Mesothelial cell of epicardium (in vitro differentiated cells): ENCODE data around the gene HOXB1. TPM values are rescaled to one million over a fixed set of nuclear protein-coding genes. Genes with fewer than 3 reads are reported as not detected.

Source experiments
- DNase-seq, 2 experiments: peaks; one replicate each; pipeline ENCODE4 v3.0.0; 2021; ENCODE audit warnings: low spot score in 2 of 2; ENCODE audit not compliant: unreplicated experiment in 2 of 2
- H3K27ac Mint-ChIP-seq: 2 replicates; pipeline ENCODE4 v1.8.0; 2021; ENCODE audit warnings: mixed read lengths
- H3K27me3 Mint-ChIP-seq: 2 replicates; pipeline ENCODE4 v1.8.0; 2021; ENCODE audit warnings: low read depth, mixed read lengths
- H3K36me3 Mint-ChIP-seq: 2 replicates; pipeline ENCODE4 v1.8.0; 2021; ENCODE audit warnings: mixed read lengths
- H3K4me1 Mint-ChIP-seq: 2 replicates; pipeline ENCODE4 v1.8.0; 2021; ENCODE audit warnings: mixed read lengths
- H3K4me3 Mint-ChIP-seq: 2 replicates; pipeline ENCODE4 v1.8.0; 2021; ENCODE audit warnings: mild to moderate bottlenecking, moderate library complexity, mixed read lengths
- H3K9me3 Mint-ChIP-seq: 2 replicates; pipeline ENCODE4 v1.8.0; 2021; ENCODE audit warnings: mixed read lengths
- CTCF ChIP-seq: fragments of 200-600 bp; sonication (generic); IDR thresholded peaks from one replicate; pipeline ENCODE4 v1.5.0; 2021; ENCODE audit warnings: antibody characterized with exemption; ENCODE audit not compliant: unreplicated experiment
- total RNA-seq: library from RNA; stranded (reverse); gene quantifications from 3 replicates; pipeline ENCODE4 v1.2.1, GENCODE V29; 2021

The HOXB1 gene
- total RNA-seq, 1 donor from 2014 or later, result 0.25 TPM

GRCh38 chr17:48551214-48551555, 20.4 kb upstream of the HOXB1 start:
- TF ChIP-seq CTCF, result no peak
- H3K36me3 Mint-ChIP-seq, result peaks cover 19% of the 10 kb centered on the region
- peaks cover 85% of the 10 kb centered on the region for H3K4me1 Mint-ChIP-seq
- no peak for DNase-seq
- H3K27me3 Mint-ChIP-seq, result peaks cover 4% of the 10 kb centered on the region
- H3K27ac Mint-ChIP-seq, result peak overlapping the region; percentile 99
- no peaks in the 10 kb centered on the region for H3K9me3 Mint-ChIP-seq
- H3K4me3 Mint-ChIP-seq, result peak overlapping the region; percentile 43

GRCh38 chr17:48550502-48551213, 19.8 kb upstream of the HOXB1 start:
- no peak for DNase-seq
- Mint-ChIP-seq H3K27ac (peak overlapping the region; percentile 99), H3K9me3 (no peaks in the 10 kb centered on the region), H3K27me3 (peaks cover 4% of the 10 kb centered on the region), H3K36me3 (peaks cover 19% of the 10 kb centered on the region), H3K4me3 (peak overlapping the region; percentile 49), H3K4me1 (peaks cover 85% of the 10 kb centered on the region)
- TF ChIP-seq CTCF, result peak; percentile 39

- peak overlapping the region; percentile 99 for H3K27ac Mint-ChIP-seq
Measured at GRCh38 chr17:48549914-48550501, 19.2 kb upstream of the HOXB1 start.

GRCh38 chr17:48549281-48549630, 18.4 kb upstream of the HOXB1 start:
- no peak for DNase-seq
- Mint-ChIP-seq H3K36me3 (peaks cover 15% of the 10 kb centered on the region), H3K27ac (peak overlapping the region; percentile 99), H3K9me3 (no peaks in the 10 kb centered on the region), H3K4me3 (peak overlapping the region; percentile 44), H3K4me1 (peaks cover 86% of the 10 kb centered on the region), H3K27me3 (no peaks in the 10 kb centered on the region)
- no peak for TF ChIP-seq CTCF

More at GRCh38 chr17:48549914-48550501, 19.2 kb upstream of the HOXB1 start:
- peaks cover 88% of the 10 kb centered on the region for H3K4me1 Mint-ChIP-seq
- no peak for DNase-seq
- TF ChIP-seq CTCF, result no peak
- H3K36me3 Mint-ChIP-seq, result peaks cover 19% of the 10 kb centered on the region
- no peaks in the 10 kb centered on the region for H3K9me3 Mint-ChIP-seq
- H3K27me3 Mint-ChIP-seq, result peaks cover 2% of the 10 kb centered on the region
- peak overlapping the region; percentile 49 for H3K4me3 Mint-ChIP-seq

GRCh38 chr17:48548523-48549280, 17.9 kb upstream of the HOXB1 start:
- peak overlapping the region; percentile 99 for H3K27ac Mint-ChIP-seq
- H3K4me3 Mint-ChIP-seq, result peak overlapping the region; percentile 48
- no peak for DNase-seq
- peaks cover 80% of the 10 kb centered on the region for H3K4me1 Mint-ChIP-seq
- TF ChIP-seq CTCF, result no peak
- no peaks in the 10 kb centered on the region for H3K9me3 Mint-ChIP-seq
- no peaks in the 10 kb centered on the region for H3K27me3 Mint-ChIP-seq
- H3K36me3 Mint-ChIP-seq, result peaks cover 15% of the 10 kb centered on the region
